Urothelium cell line (cell line): ENCODE measurements around the gene ST7.
"Not testable (repeated sequence)": the region's sequence is repeated elsewhere in the genome, so short reads cannot be mapped to it uniquely, and the experiment has no call there.

Source experiments
- DNase-seq: peaks from one replicate; pipeline ENCODE4 v3.0.0; 2011; ENCODE audit warnings: low spot score, mixed read lengths
- FAIRE-seq: peaks from 2 replicates; lab custom pipeline; 2011; peaks lifted over from hg19 to GRCh38; lab: Jason Lieb, UNC

Gene ST7

DNA sequence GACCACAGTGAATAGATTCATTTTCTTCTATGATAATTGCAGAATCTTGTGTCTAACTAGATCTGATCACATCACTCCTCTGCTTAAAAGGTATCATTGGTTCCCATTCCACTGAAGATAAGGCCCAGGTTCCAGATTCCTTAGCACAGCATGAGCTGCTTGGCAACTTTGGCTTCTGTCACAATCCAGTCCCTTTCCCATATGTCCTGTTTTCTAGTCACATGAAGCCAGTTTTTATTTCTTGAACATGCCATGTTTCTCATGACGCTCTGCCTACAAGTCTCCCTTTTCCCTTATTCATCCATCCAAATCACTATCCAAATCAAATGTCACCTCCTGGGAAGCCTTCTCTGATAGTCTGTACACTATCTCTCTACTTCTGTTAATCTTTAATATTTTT lies 167.0 kb downstream of the ST7 start:
- FAIRE-seq, DNase-seq: not testable (repeated sequence)

DNA sequence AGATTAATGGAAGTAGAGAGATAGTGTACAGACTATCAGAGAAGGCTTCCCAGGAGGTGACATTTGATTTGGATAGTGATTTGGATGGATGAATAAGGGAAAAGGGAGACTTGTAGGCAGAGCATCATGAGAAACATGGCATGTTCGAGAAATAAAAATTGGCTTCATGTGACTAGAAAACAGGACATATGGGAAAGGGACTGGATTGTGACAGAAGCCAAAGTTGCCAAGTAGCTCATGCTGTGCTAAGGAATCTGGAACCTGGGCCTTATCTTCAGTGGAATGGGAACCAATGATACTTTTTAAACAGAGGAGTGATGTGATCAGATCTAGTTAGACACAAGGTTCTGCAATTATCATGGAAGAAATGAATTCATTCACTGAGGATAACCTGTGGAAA lies 168.7 kb downstream of the ST7 start:
- DNase-seq, FAIRE-seq: not testable (repeated sequence)

GRCh38 chr7:117122536-117122935 lies 169.2 kb downstream of the ST7 start:
- DNase-seq: no peak
- no peak for FAIRE-seq

DNA sequence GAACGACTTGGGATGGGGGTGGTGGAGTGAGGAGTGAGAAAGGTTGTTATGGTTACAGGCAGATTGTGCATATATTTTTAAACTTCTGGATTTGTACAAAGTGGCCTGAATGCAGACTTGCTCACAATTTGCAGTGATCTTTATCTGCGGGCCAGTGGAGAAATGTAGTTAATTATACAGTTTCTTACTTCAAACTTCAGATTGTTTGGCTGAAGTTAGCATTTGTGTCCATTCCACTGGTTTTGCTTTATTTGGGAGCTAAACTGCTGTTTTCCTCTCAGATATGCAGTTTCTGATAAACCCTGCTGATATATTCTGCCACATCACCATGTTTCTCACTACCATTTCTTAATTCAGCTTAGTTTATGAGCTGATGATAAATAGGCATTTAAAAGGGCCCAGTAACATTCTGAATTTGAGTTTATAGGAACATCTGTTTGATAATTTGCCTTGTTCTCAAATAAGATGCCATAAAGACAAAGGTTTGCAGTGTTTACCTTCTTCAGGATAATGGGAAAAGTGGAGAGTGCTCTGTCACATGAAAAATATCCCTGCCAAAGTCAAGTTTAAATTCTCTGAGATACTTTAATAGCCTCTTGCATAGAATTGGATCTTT lies 170.1 kb downstream of the ST7 start:
- DNase-seq: no peak
- FAIRE-seq: no peak

GRCh38 chr7:117124591-117125220 lies 171.4 kb downstream of the ST7 start:
- FAIRE-seq (no peak), DNase-seq (peak; percentile 67)

DNA sequence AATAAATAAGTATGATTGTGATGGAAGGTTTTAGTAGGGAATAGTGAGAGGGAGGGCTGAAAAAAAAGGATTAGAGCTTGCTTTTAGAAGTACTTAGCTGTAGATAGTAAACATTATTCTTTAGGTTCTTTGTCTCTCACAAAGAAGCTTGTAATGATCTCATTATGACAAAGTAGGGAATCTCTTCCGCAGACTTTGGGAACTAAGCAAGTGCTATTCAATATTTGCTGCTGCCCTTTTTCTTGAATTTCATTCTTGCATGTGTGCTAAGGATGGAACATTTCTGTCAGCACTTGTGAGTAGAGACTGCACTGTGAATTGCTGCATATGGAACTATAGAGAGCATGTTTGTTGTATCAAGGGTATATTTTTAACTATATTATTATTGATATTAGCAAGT lies 173.4 kb downstream of the ST7 start:
- FAIRE-seq (no peak), DNase-seq (no peak)

DNA sequence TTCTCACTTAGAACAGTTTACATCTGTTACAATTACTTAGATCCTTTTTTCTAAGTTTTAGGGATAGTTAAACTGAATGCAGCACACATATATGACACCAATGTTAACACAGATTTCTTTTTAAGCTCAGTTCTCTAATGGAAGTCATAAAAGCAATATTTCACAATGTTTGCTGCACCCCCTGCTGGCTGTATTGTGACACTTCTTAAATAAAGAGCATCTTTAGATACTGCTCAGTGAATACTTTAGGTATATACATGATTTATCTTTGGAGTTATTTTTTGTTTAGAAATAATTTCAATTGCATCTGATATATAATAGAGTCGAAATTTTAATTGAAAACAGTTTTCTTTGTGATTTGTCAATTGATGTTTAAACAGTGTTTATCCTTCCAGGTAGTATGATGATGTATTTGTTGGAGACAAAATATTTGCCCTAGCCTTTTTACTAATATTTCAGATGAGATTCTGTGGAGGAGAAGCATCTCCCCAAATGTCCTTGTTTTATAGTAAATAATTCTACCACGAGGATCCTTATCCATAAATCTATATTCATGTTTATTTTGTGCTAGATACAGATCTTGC lies 174.4 kb downstream of the ST7 start:
- FAIRE-seq: no peak
- no peak for DNase-seq

DNA sequence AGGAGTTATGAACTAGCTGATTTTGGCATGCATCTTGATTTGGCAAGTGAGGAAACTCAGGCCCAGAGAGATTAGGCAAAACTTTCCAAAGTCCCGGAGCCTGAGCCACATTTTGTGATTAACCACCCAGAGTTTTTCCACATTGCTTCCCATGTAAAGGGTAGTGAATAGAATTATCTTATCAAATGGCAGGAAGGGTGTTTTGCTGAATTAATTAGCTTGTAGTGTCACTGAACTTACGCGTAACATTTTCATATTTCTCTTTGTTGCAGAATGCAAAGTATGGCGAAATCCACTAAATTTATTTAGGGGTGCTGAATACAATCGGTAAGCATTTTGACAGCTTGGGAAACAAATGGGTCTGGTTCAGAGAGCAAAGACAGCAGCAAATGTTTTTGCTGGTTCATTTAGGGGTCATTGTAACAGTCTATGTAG lies 176.2 kb downstream of the ST7 start:
- DNase-seq (no peak), FAIRE-seq (no peak)

GRCh38 chr7:117130262-117130661 lies 177.0 kb downstream of the ST7 start:
- no peak for FAIRE-seq

GRCh38 chr7:117132321-117133120 lies 179.2 kb downstream of the ST7 start:
- FAIRE-seq: no peak
- peak; percentile 35 for DNase-seq

More at GRCh38 chr7:117130262-117130661, 177.0 kb downstream of the ST7 start:
- DNase-seq: no peak

DNA sequence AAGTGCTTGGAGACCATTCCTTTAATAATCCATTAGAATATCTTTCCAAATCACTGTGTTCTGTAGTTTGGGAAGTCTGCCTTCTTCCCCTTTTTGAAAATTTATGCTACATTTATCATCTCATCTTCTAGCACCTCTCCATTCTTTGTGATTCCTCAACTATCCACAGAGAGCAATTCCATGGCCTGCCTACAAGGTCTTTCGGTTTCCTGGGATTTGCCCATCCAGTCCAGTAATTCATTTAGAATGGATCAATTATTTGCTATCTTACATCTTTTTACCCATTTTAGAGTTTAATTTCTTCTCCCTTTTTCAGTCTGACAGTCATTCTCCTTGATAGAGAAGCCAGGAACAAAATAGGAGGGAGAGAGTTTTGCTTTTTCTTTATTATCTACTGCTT lies 179.8 kb downstream of the ST7 start:
- FAIRE-seq: no peak
- DNase-seq: no peak

DNA sequence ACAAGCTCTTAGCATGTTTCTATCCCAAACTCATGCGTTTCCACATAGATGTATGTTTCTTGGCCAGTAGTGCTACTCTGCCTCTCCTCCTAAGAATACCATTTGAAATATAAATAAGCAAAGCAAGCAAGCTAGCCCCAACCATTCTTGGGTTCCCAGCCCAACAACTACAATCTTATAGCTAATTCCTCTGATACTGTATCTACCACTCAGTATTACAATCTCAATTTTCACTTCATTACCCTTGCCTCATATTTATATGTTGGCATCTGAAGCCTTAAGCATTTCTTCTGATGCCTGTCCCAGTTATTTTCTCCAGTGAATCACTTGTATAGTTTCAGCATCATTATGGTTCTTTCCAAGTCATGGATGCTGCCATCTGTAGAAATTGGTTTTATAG lies 181.1 kb downstream of the ST7 start:
- no peak for FAIRE-seq
- no peak for DNase-seq

GRCh38 chr7:117134889-117135552 lies 181.7 kb downstream of the ST7 start:
- FAIRE-seq (no peak), DNase-seq (no peak)

GRCh38 chr7:117135553-117135891 lies 182.2 kb downstream of the ST7 start:
- FAIRE-seq (no peak), DNase-seq (no peak)

- no peak for FAIRE-seq
Measured at GRCh38 chr7:117137868-117138267, 184.6 kb downstream of the ST7 start.

DNA sequence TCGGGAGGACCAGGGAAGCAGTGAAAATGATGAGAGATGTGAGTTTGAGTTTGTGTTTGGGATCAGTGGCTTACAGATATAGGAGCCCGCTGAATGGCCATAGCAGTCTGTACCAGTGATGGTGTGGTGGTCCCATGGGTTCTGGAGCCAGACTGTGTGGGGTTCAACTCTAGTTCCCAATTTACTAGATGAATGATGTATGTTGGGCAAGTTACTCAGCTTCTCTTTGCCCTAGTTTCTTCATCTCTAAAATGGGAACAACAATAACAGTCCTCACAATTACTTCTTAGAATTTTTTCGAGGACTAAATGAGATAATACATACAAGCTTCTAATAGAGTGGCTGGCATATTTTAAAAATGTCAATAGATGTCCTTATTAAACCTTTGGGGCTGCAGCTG lies 185.2 kb downstream of the ST7 start:
- FAIRE-seq (no peak), DNase-seq (no peak)

More at GRCh38 chr7:117137868-117138267, 184.6 kb downstream of the ST7 start:
- DNase-seq: no peak

DNA sequence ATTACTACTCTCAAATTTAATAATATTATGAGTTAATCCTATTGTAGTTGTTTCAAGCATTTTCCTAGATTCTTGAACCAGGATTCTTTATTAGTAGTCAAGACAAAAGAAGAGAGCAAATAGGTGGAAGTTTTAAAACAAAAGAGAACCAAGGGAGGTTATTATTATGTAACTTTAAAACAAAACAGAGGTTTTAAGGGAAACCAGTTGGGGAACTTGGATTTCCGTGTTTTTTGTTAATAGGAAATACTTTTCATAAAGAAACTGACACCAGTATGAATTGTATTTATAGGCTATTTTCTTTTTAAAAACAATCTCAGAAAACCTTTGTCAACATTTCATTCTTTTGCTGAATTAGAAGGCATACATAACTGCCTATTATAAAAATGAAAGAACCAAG lies 185.7 kb downstream of the ST7 start:
- FAIRE-seq (no peak), DNase-seq (no peak)

DNA sequence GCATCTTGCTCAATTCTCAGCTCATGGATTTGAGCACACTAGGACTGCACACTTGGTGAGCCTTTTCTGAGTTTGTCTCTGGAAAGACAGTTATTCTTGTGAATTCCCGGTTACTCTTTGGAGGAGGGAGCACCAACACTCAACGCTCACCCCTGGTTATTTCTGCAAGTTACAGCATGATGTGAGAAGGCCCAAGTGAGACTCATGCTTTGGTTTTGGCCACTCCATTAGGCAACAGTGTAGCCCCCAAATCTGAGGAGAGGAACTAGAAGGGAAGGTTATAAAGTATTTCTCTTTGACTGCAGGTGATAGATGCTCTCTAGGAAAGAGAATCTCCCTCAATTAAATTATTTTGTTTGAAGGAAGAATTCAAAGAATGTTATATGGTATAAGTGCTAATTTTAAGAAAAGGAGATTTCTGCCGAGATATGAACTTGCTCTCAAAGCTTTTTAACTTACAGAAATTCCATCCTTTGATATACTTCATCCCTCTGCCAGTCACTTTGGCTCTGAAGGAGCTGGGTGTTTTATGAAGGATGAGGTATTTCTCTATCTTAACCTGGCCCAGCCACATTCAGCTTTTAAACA lies 186.2 kb downstream of the ST7 start:
- no peak for FAIRE-seq

GRCh38 chr7:117140921-117141320 lies 187.6 kb downstream of the ST7 start:
- DNase-seq (no peak), FAIRE-seq (no peak)

More for the DNA sequence above, 186.2 kb downstream of the ST7 start:
- no peak for DNase-seq

DNA sequence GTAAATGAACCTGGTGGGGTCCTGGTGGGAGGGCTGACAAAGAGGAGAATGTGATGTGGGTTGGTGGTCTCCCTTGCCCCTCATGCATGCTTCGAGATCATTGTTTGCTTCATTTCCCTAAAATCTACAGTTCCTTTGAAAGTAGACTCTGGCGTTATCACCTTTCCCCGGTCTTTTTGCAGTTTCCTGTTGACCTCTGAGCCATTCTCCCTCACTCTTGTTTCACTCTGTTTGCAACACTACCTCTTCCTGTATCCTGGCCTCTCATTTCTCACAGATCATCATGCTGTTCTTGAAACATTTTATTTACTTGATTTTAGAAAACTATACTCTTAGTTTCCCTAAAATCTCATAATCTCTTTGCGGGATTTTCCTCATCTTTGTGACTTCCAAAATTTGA lies 189.8 kb downstream of the ST7 start:
- no peak for FAIRE-seq
- DNase-seq: no peak

DNA sequence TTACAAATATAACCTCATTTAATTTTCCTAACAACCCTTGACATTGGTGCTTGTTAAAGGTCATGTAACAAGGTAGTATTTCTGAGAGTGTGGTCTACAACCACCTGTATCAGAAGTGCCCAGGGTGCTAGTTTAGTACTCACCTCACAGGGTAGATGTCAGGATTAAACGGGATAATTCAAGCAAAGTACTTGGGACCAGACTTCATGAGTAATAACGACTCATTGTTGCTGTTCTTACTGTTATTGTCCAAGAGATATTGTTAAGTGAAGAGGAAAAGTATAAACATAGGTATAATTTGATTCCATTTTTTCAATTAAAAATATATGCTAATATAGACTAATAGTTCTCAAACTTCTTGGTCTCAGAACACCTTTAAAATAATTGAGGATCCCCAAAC lies 190.3 kb downstream of the ST7 start:
- FAIRE-seq (no peak), DNase-seq (no peak)
